Subcutaneous abdominal adipose tissue (tissue), 5 donors: ENCODE data around the gene POLR2E.

Experiments
- H3K27ac ChIP-seq: one replicate; pipeline ENCODE4 v1.7.0; 2013; ENCODE audit warnings: low read depth, mild to moderate bottlenecking, inconsistent platforms, low read length, moderate library complexity
- H3K27me3 ChIP-seq, 5 donors: one replicate each; pipeline ENCODE4 v1.7.0; 2013; ENCODE audit warnings: low read length in 5 of 5, inconsistent platforms in 1 of 5; ENCODE audit not compliant: control insufficient read depth in 5 of 5, insufficient read depth in 4 of 5
- H3K36me3 ChIP-seq, 5 donors: one replicate each; pipeline ENCODE4 v1.7.0; 2013; ENCODE audit warnings: low read length in 5 of 5; ENCODE audit not compliant: control insufficient read depth in 5 of 5, insufficient read depth in 5 of 5
- H3K4me1 ChIP-seq, 5 donors: one replicate each; pipeline ENCODE4 v1.7.0; 2013; ENCODE audit warnings: low read length in 5 of 5, mild to moderate bottlenecking in 3 of 5, moderate library complexity in 1 of 5; ENCODE audit not compliant: control insufficient read depth in 5 of 5, insufficient read depth in 5 of 5
- H3K4me3 ChIP-seq, 5 donors: one replicate each; pipeline ENCODE4 v1.7.0; 2013; ENCODE audit warnings: low read length in 5 of 5, low read depth in 1 of 5
- H3K9ac ChIP-seq, 5 donors: one replicate each; pipeline ENCODE4 v1.7.0; 2013; ENCODE audit warnings: low read length in 5 of 5, mild to moderate bottlenecking in 4 of 5, moderate library complexity in 3 of 5
- H3K9me3 ChIP-seq, 5 donors: one replicate each; pipeline ENCODE4 v1.7.0; 2013; ENCODE audit warnings: low read length in 5 of 5; ENCODE audit not compliant: control insufficient read depth in 5 of 5
- donor health status: healthy.
- donor health status: healthy.
- donor health status: healthy.
- donor health status: healthy.
- donor health status: healthy.

Gene POLR2E

DNA sequence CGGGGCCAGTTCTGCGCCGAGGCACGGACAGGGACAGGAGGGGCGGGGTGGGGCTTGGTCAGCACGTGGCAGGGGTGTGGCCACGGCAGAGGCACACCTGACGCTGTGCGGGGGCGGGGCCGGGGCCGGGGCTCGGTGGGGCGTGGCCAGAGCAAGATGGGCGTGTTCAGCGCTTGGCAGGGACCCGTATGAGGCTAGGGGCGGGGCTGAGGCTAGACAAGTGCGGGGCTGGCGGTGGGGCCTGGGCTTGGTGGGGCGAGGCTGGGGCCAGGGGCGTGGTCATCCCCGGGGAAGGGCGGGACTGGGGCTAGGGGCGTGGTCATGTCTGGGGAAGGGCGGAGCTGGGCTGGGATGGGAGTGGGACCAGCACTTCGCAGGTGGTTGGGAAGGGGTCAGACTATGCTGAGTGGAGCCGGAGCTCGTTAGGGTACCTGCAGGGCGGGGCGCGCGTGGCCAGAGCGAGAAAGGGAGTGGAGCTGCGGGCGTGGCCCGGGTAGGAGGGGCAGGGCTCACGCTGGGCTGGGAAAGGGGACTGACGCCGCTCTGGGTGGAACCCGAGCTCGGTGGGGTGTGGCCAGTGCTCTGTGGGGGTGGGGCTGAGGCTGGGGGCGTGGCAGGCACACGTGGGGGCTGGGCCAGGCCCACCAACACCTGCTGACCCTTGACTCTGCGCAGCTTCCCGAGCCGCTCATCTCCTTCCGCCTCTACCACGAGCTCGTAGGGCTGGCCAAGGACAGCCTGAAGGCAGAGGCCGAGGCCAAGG, 12.8 kb downstream of the POLR2E start:
- no peak overlapping the region for H3K9ac ChIP-seq

DNA sequence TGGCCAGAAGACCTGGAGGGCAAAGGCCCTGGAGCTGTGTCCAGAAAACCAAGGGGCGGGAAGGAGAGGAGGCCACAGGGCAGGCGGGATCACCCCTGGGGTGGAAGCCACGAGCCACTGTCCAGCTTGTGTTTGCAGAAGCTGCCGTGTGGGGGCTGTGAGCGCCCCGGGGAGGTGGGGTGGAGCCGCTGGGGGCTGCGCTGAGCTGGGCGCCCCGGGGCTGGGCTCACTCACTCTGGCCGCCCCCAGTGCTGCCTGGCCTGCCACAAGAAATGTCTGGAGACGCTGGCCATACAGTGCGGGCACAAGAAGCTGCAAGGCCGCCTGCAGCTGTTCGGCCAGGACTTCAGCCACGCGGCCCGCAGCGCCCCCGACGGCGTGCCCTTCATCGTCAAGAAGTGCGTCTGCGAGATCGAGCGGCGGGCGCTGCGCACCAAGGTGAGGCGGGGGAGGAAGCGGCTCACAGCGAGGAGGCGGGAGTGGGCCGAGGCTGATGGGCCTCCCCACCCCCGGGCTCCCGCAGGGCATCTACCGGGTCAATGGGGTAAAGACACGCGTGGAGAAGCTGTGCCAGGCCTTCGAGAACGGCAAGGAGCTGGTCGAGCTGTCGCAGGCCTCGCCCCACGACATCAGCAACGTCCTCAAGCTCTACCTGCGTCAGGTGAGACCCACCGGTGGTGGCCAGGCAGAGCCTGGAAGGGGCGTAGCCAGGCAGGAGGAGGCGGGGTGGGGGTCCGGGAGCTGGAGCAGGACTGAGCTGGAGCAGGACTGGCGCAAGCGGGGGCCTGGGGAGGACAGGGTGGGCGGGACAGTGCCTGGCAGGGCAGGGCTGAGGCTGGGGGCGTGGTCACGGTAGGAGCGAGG, 13.6 kb downstream of the POLR2E start:
- Histone ChIP-seq H3K27ac (no peak overlapping the region), H3K36me3 (peaks cover 0 to 49% (median 16%) of the 10 kb centered on the region in 5 donors), H3K4me1 (peaks cover 0 to 54% (median 39%) of the 10 kb centered on the region in 5 donors), H3K9ac (no peak overlapping the region), H3K4me3 (no peak overlapping the region), H3K9me3 (no peaks in the 10 kb centered on the region), H3K27me3 (no peaks in the 10 kb centered on the region)

More for the DNA sequence above, 12.8 kb downstream of the POLR2E start:
- Histone ChIP-seq H3K36me3 (peaks cover 0 to 54% (median 20%) of the 10 kb centered on the region in 5 donors), H3K27me3 (no peaks in the 10 kb centered on the region), H3K4me1 (peaks cover 0 to 51% (median 38%) of the 10 kb centered on the region in 5 donors), H3K9me3 (no peaks in the 10 kb centered on the region), H3K27ac (no peak overlapping the region), H3K4me3 (peak overlapping the region in 4 of 5 donors; percentile 17 to 49 (median 25))

- Histone ChIP-seq H3K4me3 (no peak overlapping the region), H3K36me3 (peaks cover 0 to 43% (median 11%) of the 10 kb centered on the region in 5 donors)
These were observed 14.6 kb downstream of the POLR2E start for GRCh38 chr19:1080360-1081161.

DNA sequence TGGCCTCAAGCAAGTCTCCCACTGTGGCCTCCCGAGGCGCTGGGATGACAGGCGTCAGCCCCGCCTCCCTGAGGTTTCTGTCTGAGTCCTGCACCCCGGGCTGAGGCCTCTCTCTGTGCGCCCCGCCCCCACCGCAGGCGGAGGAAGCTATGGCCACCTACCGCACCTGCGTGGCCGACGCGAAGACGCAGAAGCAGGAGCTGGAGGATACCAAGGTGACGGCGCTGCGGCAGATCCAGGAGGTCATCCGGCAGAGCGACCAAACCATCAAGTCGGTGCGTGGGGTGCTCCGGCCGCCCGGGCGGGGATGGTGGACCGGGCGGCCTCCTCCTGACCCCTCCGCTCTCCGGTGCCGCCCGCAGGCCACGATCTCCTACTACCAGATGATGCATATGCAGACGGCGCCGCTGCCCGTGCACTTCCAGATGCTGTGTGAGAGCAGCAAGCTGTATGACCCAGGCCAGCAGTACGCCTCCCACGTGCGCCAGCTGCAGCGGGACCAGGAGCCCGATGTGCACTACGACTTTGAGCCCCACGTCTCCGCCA, 15.5 kb downstream of the POLR2E start:
- H3K27ac ChIP-seq = no peak overlapping the region
- H3K9ac ChIP-seq = no peak overlapping the region
- H3K27me3 ChIP-seq = no peaks in the 10 kb centered on the region
- no peak overlapping the region for H3K4me3 ChIP-seq
- H3K36me3 ChIP-seq = peaks cover 0 to 41% (median 11%) of the 10 kb centered on the region in 5 donors
- H3K4me1 ChIP-seq = peaks cover 0 to 58% (median 37%) of the 10 kb centered on the region in 5 donors
- H3K9me3 ChIP-seq = no peaks in the 10 kb centered on the region

More at GRCh38 chr19:1080360-1081161, 14.6 kb downstream of the POLR2E start:
- Histone ChIP-seq H3K4me1 (peaks cover 0 to 52% (median 33%) of the 10 kb centered on the region in 5 donors), H3K27me3 (no peaks in the 10 kb centered on the region), H3K9me3 (no peaks in the 10 kb centered on the region), H3K9ac (no peak overlapping the region), H3K27ac (no peak overlapping the region)

- H3K4me1 ChIP-seq = peaks cover 0 to 48% (median 30%) of the 10 kb centered on the region in 5 donors
- no peak overlapping the region for H3K9ac ChIP-seq
- peak overlapping the region in 1 of 5 donors; percentile 33 for H3K4me3 ChIP-seq
- no peaks in the 10 kb centered on the region for H3K9me3 ChIP-seq
- H3K27me3 ChIP-seq = no peaks in the 10 kb centered on the region
- peaks cover 0 to 34% (median 6%) of the 10 kb centered on the region in 5 donors for H3K36me3 ChIP-seq
- no peak overlapping the region for H3K27ac ChIP-seq
These were observed 18.2 kb downstream of the POLR2E start for GRCh38 chr19:1076951-1077350.

- Histone ChIP-seq H3K9me3 (no peaks in the 10 kb centered on the region), H3K4me3 (peak overlapping the region in 1 of 5 donors; percentile 10), H3K27me3 (peaks cover 0 to under 1% (median under 1%) of the 10 kb centered on the region in 5 donors), H3K4me1 (peaks cover 0 to 46% (median 24%) of the 10 kb centered on the region in 5 donors), H3K36me3 (peaks cover 0 to 34% (median 6%) of the 10 kb centered on the region in 5 donors), H3K9ac (no peak overlapping the region), H3K27ac (no peak overlapping the region)
These were observed 19.2 kb downstream of the POLR2E start for GRCh38 chr19:1076046-1076386.

DNA sequence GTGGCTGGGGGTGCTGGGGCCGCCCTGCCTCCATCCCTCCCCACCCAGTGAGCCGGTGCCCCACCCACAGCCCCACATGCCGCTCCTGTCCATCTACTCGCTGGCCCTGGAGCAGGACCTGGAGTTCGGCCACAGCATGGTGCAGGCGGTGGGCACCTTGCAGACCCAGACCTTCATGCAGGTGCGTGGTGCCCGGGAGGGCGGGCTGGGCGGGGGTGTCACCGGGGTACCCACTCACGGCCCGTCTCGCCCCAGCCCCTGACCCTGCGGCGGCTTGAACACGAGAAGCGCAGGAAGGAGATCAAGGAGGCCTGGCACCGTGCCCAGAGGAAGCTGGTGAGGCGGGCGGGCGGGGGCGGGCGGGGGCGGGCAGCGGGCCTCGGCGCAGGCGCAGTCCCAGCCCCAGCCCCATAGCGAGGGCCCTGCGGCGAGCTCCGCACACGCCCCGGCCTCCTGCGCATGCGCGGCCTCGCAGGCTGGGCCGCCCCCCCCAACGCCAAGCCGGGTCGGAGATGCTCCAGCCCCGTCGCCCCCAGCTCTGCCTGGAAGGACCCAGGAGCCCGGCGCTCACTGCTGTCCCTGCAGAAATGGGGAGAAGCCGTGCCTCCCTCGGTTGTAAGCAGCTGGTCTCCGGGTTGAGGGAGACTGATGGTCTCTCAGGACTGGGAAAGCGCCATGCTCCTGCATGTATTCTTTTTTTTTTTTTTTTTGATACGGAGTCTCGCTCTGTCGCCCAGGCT, 20.5 kb downstream of the POLR2E start:
- H3K27me3 ChIP-seq = peaks cover 0 to 6% (median 5%) of the 10 kb centered on the region in 5 donors
- peaks cover 0 to 54% (median 30%) of the 10 kb centered on the region in 5 donors for H3K4me1 ChIP-seq
- no peaks in the 10 kb centered on the region for H3K9me3 ChIP-seq
- peak overlapping the region in 2 of 5 donors; percentile 49 to 52 for H3K4me3 ChIP-seq
- H3K36me3 ChIP-seq = peaks cover 0 to 22% (median 0%) of the 10 kb centered on the region in 5 donors
- H3K9ac ChIP-seq = no peak overlapping the region
- H3K27ac ChIP-seq = no peak overlapping the region

DNA sequence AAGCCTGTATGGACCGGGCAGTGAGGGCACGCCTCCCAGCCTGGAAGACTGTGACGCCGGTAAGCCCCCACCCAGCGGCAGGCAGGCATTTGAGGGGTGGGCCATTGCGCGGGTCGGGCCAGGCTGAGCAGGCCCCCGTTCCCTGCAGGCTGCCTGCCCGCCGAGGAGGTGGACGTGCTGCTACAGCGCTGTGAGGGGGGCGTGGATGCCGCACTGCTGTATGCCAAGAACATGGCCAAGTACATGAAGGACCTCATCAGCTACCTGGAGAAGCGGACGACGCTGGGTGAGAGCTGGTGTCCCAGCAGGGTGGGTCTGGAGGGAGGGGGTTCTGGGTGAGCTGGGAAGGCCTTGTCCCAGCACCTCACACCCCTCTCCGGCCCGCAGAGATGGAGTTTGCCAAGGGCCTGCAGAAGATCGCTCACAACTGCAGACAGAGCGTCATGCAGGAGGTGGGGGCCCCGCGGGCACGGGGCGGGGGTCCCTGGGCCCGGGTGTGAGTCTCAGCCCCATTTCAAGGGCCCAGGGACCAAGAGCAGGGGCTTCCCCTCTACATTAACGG, 21.1 kb downstream of the POLR2E start:
- H3K9me3 ChIP-seq = no peaks in the 10 kb centered on the region
- no peak overlapping the region for H3K27ac ChIP-seq
- H3K4me1 ChIP-seq = peaks cover 0 to 60% (median 37%) of the 10 kb centered on the region in 5 donors
- no peak overlapping the region for H3K9ac ChIP-seq
- H3K36me3 ChIP-seq = peaks cover 0 to 19% (median 0%) of the 10 kb centered on the region in 5 donors
- peak overlapping the region in 1 of 5 donors; percentile 22 for H3K4me3 ChIP-seq
- H3K27me3 ChIP-seq = peaks cover 0 to 6% (median 6%) of the 10 kb centered on the region in 5 donors
